Testis (tissue), 3 donors: ENCODE data around the gene RBBP8NL. TPM values are rescaled to one million over a fixed set of nuclear protein-coding genes. Genes with fewer than 3 reads are reported as not detected.

Experiments
- DNase-seq: peaks from one replicate; pipeline ENCODE4 v3.0.0-alpha.2; 2019
- H3K27ac ChIP-seq, 2 donors: fragments of 200-600 bp; sonication (generic); one replicate each; pipeline ENCODE4 v1.5.1; 2019
- H3K27me3 ChIP-seq: fragments of 200-600 bp; sonication (generic); one replicate; pipeline ENCODE4 v1.5.1; 2019
- H3K36me3 ChIP-seq: fragments of 200-600 bp; sonication (generic); one replicate; pipeline ENCODE4 v1.5.1; 2017; ENCODE audit warnings: low read depth; ENCODE audit errors: missing control alignments
- H3K4me1 ChIP-seq: fragments of 200-600 bp; sonication (generic); one replicate; pipeline ENCODE4 v1.5.1; 2019
- H3K4me3 ChIP-seq, 2 donors: fragments of 200-600 bp; sonication (generic); one replicate each; pipeline ENCODE4 v1.5.1; 2017 to 2019
- H3K9me3 ChIP-seq: fragments of 200-600 bp; sonication (generic); one replicate; pipeline ENCODE4 v1.5.1; 2017
- CTCF ChIP-seq, 3 experiments: fragments of 450-650 bp in 2 of 3; fragments of 200-600 bp in 1 of 3; sonication (generic) in 1 of 3; IDR thresholded peaks; one replicate each; pipeline ENCODE4 v1.5.1; 2016 to 2019; ENCODE audit warnings: antibody characterized with exemption in 3 of 3, mild to moderate bottlenecking in 2 of 3, moderate library complexity in 1 of 3
- POLR2A ChIP-seq: fragments of 450-650 bp; IDR thresholded peaks from one replicate; pipeline ENCODE4 v1.6.1; 2017; ENCODE audit warnings: antibody characterized with exemption, mild to moderate bottlenecking, moderate library complexity
- WGBS, 2 donors: methylation state at CpG; one replicate each; pipeline ENCODE4 v1.1.5; 2018; 5-methylcytosine and 5-hydroxymethylcytosine counted together
- intact Hi-C: fragments of 100-400 bp; cut with DNase I; formaldehyde crosslinking; loops from one replicate; pipeline ENCODE4 v1.15.1; 2023; ENCODE audit warnings: low total_unique reads
- polyA plus RNA-seq: library from polyadenylated mRNA; stranded (reverse); fragments of 350-450 nt; fragmentation: Illumina TruSeq; extraction: RNeasy Lipid Tissue Mini Kit (QIAGEN cat#74804); gene quantifications from one replicate; pipeline ENCODE4 v1.2.3, GENCODE V29; 2014; ENCODE audit warnings: low read depth, low replicate concordance; ENCODE audit not compliant: insufficient read depth
- total RNA-seq, 2 donors: library from RNA; depleted of rRNA; stranded (reverse); fragments of >200 nt; gene quantifications; one replicate each; pipeline ENCODE4 v1.2.3, GENCODE V29; 2016

RBBP8NL gene
- total and polyA plus RNA-seq, 3 donors from 2014 or later, result 0.81 to 2.8 (median 1.3) TPM

DNA sequence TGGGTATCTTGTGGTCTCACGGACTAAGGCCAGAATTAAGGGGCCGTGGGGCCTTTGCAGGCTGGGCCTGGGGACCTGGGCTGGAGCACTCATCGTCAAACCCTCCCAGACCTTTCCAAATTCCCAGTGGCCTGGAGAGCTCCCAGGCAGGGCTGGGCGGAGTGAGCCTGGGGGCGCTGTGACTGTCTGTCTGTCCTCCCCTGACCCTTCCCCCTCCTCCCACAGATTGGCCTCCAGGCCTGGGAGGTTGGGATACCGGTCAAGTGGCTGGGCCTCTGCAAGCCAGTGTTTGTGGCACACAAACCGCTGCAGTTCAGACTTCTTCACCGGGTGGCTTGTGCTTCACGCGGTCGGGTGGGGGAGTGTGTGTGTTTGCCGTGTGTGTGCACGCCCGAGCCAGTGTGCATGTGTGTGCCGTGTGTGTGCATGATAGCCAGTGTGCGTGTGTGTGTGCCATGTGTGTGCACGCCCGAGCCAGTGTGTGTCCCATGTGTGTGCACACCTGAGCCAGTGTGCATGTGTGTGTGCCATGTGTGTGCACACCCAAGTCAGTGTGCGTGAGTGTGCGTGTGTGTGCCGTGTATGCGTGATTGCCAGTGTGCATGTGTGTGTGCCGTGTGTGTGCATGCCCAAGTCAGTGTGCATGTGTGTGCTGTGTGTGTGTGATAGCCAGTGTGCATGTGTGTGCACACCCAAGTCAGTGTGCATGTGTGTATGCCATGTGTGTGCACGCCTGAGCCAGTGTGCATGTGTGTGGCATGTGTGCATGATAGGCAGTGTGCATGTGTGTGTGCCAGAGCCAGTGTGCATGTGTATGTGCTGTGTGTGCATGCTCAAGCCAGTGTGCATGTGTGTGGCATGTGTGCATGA, 6.3 kb downstream of the RBBP8NL start:
- Histone ChIP-seq H3K4me1 (peaks cover 6% of the 10 kb centered on the region), H3K9me3 (no peaks in the 10 kb centered on the region), H3K27me3 (no peaks in the 10 kb centered on the region), H3K4me3 (no peak overlapping the region), H3K36me3 (no peaks in the 10 kb centered on the region), H3K27ac (no peak overlapping the region)
- intact Hi-C loops, result no loop called here
- no peak for TF ChIP-seq CTCF (IDR thresholded peaks at IDR 0.05)
- TF ChIP-seq POLR2A, result no peak
- DNase-seq, result no peak
- WGBS, 2 donors, result 87 to 90% methylated on average over 9 to 23 of the region's 24 CpGs

GRCh38 chr20:62419759-62420158, 7.6 kb downstream of the RBBP8NL start:
- Histone ChIP-seq H3K36me3 (no peaks in the 10 kb centered on the region), H3K4me1 (peaks cover 6% of the 10 kb centered on the region), H3K27ac (no peak overlapping the region), H3K27me3 (no peaks in the 10 kb centered on the region), H3K4me3 (no peak overlapping the region), H3K9me3 (no peaks in the 10 kb centered on the region)
- no peak for DNase-seq
- intact Hi-C loops, result no loop called here
- 39 to 65% methylated on average over 5 to 9 of the region's 9 CpGs for WGBS, 2 donors
- TF ChIP-seq POLR2A (no peak), CTCF (IDR thresholded peaks at IDR 0.05) (no peak)

DNA sequence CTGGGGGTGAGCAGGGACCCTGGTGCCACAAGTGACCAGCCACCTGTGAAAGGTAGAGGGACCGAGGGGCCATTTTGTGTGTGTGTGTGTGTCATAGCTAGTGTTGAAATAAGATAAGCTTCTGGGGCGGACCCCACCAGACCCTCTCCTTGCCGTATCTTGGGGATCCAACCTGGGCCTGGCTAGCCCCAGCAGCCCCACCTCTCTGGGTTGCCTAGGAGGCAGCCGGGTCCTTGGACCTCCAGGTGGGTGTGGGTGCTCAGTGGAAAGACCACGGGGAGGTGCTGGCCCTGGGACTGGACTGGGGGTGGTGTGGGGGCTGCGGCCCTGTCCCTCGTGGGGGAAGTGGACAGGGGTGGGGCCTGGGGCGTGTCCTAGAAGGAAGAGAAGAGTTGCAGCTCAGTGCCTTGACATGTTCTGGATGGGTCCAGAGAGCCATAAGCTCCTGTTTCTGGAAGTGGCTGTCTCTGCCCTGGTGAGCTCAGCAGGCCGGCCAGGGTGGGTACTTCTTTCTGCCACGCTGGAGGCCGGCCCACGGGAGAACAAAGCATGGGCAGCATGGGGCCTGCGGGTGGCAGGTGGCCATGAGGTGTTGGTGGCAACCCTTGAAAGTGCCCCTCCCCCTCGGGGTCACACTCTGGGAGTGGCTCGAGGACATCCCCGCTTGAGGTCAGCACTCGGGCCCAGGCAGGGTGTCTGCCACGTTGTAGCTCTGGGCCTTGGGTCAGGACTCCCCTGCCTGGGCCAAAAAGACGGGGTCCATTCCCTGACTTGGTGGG, 8.4 kb downstream of the RBBP8NL start:
- no peak for TF ChIP-seq CTCF (IDR thresholded peaks at IDR 0.05)
- no peak for TF ChIP-seq POLR2A
- DNase-seq, result no peak
- no peak overlapping the region for H3K4me3 ChIP-seq
- no peaks in the 10 kb centered on the region for H3K27me3 ChIP-seq
- no peak overlapping the region for H3K27ac ChIP-seq
- no peaks in the 10 kb centered on the region for H3K9me3 ChIP-seq
- WGBS, 2 donors, result 77 to 100% methylated on average over 2 to 19 of the region's 19 CpGs
- H3K36me3 ChIP-seq, result no peaks in the 10 kb centered on the region
- peaks cover 6% of the 10 kb centered on the region for H3K4me1 ChIP-seq
- intact Hi-C loops, result no loop called here

DNA sequence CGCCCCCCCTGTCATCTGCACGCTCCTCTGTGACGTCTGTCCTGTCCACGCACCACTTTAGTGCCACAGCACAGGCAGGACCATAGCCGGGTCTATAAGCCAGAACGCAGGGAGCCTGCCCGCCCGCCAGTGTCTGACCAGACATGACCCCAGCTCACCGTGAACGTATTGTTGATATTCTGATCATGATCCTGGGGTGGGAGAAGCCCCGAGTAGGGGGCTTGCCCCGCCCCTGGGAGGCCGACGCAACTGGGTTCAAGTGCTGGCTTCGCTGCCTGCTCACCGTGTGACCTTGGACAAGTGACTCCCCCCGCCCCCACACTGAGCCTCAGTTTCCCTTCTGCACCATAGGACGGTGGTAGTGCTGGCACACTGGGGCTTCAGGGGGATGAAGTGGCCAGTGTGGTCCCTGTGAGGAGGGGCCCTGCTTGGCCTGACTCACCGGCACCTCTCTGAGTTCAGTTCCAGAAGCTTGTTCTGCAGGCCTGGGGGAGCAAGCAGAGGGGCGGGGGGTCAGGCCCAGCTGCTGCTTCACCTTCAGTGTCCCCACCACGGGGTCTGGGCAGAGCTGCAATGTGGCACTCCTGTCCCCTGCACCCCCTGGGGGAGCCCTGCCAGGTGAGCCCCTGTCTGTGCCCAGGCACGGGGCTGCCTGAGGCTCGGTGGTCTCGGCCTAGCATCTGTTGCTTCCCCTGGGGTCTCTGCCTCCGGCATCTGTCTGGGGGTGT, 9.2 kb downstream of the RBBP8NL start:
- intact Hi-C loops, result no loop called here
- WGBS, 2 donors, result 83 to 88% methylated on average over 23 to 25 of the region's 25 CpGs

More for the DNA sequence above, 9.2 kb downstream of the RBBP8NL start:
- Histone ChIP-seq H3K4me1 (peaks cover 6% of the 10 kb centered on the region), H3K4me3 (no peak overlapping the region), H3K36me3 (no peaks in the 10 kb centered on the region), H3K27ac (no peak overlapping the region), H3K9me3 (no peaks in the 10 kb centered on the region), H3K27me3 (no peaks in the 10 kb centered on the region)
- no peak for DNase-seq
- no peak for TF ChIP-seq POLR2A
- TF ChIP-seq CTCF (IDR thresholded peaks at IDR 0.05), result no peak
